ENCODE data around the gene PCDHGB5. TPM values are rescaled to one million over a fixed set of nuclear protein-coding genes. Genes with fewer than 3 reads are reported as not detected.

Gene PCDHGB5
- polyA plus RNA-seq, 1 of the 3 experiments (the other 2 are of a cell fraction): 0.15 TPM

GRCh38 chr5:141351591-141351990 is 46.2 kb upstream of the PCDHGB5 start:
- TF ChIP-seq USF1 (IDR thresholded peaks at IDR 0.05; ENCODE audit: borderline replicate concordance, low read depth) (no peak), RAD21 (IDR thresholded peaks at IDR 0.05; ENCODE audit: low read length) (no peak), JUND (IDR thresholded peaks at IDR 0.05) (no peak), FOXM1 (IDR thresholded peaks at IDR 0.05; ENCODE audit: low read depth) (no peak), FOXJ3 (CRISPR knock-in tag; IDR thresholded peaks at IDR 0.05) (no peak)

GRCh38 chr5:141354900-141355469 is 42.8 kb upstream of the PCDHGB5 start, which contains the start of gene PCDHGA4:
Gene PCDHGA4, plus strand, starts transcription at chr5:141355021. Its CDS starts 87 bp downstream, at chr5:141355108.
- Histone ChIP-seq H3K9ac (no peak within 1 kb of the TSS), H2AFZ (ENCODE audit: low read depth) (0 out of 2 replicates have a peak within 1 kb of the TSS, but pooled peaks have one; percentile 13), H3K4me3 (ENCODE audit: low read depth in 2 of 2, low read length in 1 of 2) (peak within 1 kb of the TSS in 1 of 2 experiments; percentile 28; a peak in 2 of 4 replicates), H3K36me3 (replicated peaks in 1 of 2; ENCODE audit: control insufficient read depth in 1 of 2, insufficient read depth in 2 of 2, low read length in 1 of 2) (no peaks in the 10 kb centered on the region), H3K9me2 (no peaks in the 10 kb centered on the region), H3K27me3 (ENCODE audit: insufficient read depth) (no peaks in the 10 kb centered on the region), H3K79me2 (ENCODE audit: insufficient read depth) (no peaks in the 10 kb centered on the region), H3K9me3 (no peaks in the 10 kb centered on the region; the same call in 1 of the 2 replicates), H3K4me2 (no peak within 1 kb of the TSS), H3K4me1 (ENCODE audit: control insufficient read depth in 1 of 2, insufficient read depth in 2 of 2, low read depth in 1 of 2, low read length in 1 of 2) (no peaks in the 10 kb centered on the region), H3K27ac (ENCODE audit: low read depth in 2 of 2, low read length in 1 of 2) (no peak within 1 kb of the TSS), H3F3A (replicated peaks; ENCODE audit: insufficient read depth) (no peaks in the 10 kb centered on the region), H4K20me1 (ENCODE audit: insufficient read depth) (no peaks in the 10 kb centered on the region)
- no peak for DNase-seq
- CTCF ChIA-PET: interaction anchor here (0.8 to 1.7 kb wide), 8 partner anchors 122 to 212 kb away, joined by 3 to 8 read pairs (median 4); partner anchors contain the start of gene PCDHB6
- TF ChIP-seq, protein P1, sequence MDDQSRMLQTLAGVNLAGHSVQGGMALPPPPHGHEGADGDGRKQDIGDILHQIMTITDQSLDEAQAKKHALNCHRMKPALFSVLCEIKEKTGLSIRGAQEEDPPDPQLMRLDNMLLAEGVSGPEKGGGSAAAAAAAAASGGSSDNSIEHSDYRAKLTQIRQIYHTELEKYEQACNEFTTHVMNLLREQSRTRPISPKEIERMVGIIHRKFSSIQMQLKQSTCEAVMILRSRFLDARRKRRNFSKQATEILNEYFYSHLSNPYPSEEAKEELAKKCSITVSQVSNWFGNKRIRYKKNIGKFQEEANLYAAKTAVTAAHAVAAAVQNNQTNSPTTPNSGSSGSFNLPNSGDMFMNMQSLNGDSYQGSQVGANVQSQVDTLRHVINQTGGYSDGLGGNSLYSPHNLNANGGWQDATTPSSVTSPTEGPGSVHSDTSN (IDR thresholded peaks at IDR 0.05): no peak
- TF ChIP-seq CTCF (IDR thresholded peaks at IDR 0.05): peak; percentile 59
- TF ChIP-seq, protein P2, sequence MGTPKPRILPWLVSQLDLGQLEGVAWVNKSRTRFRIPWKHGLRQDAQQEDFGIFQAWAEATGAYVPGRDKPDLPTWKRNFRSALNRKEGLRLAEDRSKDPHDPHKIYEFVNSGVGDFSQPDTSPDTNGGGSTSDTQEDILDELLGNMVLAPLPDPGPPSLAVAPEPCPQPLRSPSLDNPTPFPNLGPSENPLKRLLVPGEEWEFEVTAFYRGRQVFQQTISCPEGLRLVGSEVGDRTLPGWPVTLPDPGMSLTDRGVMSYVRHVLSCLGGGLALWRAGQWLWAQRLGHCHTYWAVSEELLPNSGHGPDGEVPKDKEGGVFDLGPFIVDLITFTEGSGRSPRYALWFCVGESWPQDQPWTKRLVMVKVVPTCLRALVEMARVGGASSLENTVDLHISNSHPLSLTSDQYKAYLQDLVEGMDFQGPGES (IDR thresholded peaks at IDR 0.05; ENCODE audit: low read depth, low read length): no peak
- TF ChIP-seq MEF2A (IDR thresholded peaks at IDR 0.05; ENCODE audit: borderline replicate concordance, low read depth): no peak
- no peak for TF ChIP-seq USF1 (IDR thresholded peaks at IDR 0.05; ENCODE audit: borderline replicate concordance, low read depth)
- TF ChIP-seq ELF1 (IDR thresholded peaks at IDR 0.05): no peak
- TF ChIP-seq MXI1 (IDR thresholded peaks at IDR 0.05; ENCODE audit: low read depth, low read length): no peak
- 0 out of 2 replicates have a peak, but pooled peaks have one; percentile 33 for TF ChIP-seq RAD21 (IDR thresholded peaks at IDR 0.05; ENCODE audit: low read length)
- TF ChIP-seq SMC3 (IDR thresholded peaks at IDR 0.05; ENCODE audit: low read depth, low read length): 0 out of 2 replicates have a peak, but pooled peaks have one; percentile 11
- no peak for TF ChIP-seq RCOR1 (IDR thresholded peaks at IDR 0.05; ENCODE audit: low read length)
- TF ChIP-seq USF2 (IDR thresholded peaks at IDR 0.05; ENCODE audit: borderline replicate concordance, low read depth, low read length): no peak
- no peak for TF ChIP-seq RXRA (IDR thresholded peaks at IDR 0.05; ENCODE audit: borderline replicate concordance, low read depth)
- TF ChIP-seq MAX (IDR thresholded peaks at IDR 0.05; ENCODE audit: low read depth): no peak
- no peak for TF ChIP-seq FOXM1 (IDR thresholded peaks at IDR 0.05; ENCODE audit: low read depth)
- no peak for TF ChIP-seq CHD2 (IDR thresholded peaks at IDR 0.05; ENCODE audit: low read length, partially characterized antibody)
- TF ChIP-seq RFX5 (IDR thresholded peaks at IDR 0.05; ENCODE audit: low read length): no peak
- POLR2A ChIA-PET: interaction anchor here (0.7 kb wide), 1 partner anchor 206 kb away, joined by 3 read pairs; no protein-coding TSS in a partner anchor
- WGBS (ENCODE audit: low lambda C conversion rate): 50% methylated on average over 23 of the region's 29 CpGs

More at GRCh38 chr5:141351591-141351990, 46.2 kb upstream of the PCDHGB5 start:
- DNase-seq: no peak
- Histone ChIP-seq H2AFZ (ENCODE audit: low read depth) (no peak overlapping the region), H3F3A (replicated peaks; ENCODE audit: insufficient read depth) (no peaks in the 10 kb centered on the region), H3K4me2 (no peak overlapping the region), H3K79me2 (ENCODE audit: insufficient read depth) (no peaks in the 10 kb centered on the region), H3K9me3 (no peaks in the 10 kb centered on the region; the same call in 1 of the 2 replicates), H4K20me1 (ENCODE audit: insufficient read depth) (no peaks in the 10 kb centered on the region), H3K9me2 (no peaks in the 10 kb centered on the region), H3K9ac (no peak overlapping the region), H3K4me3 (ENCODE audit: low read depth in 2 of 2, low read length in 1 of 2) (no peak overlapping the region; a peak in 1 of 4 replicates), H3K36me3 (replicated peaks in 1 of 2; ENCODE audit: control insufficient read depth in 1 of 2, insufficient read depth in 2 of 2, low read length in 1 of 2) (no peaks in the 10 kb centered on the region), H3K27ac (ENCODE audit: low read depth in 2 of 2, low read length in 1 of 2) (no peak overlapping the region), H3K27me3 (ENCODE audit: insufficient read depth) (no peaks in the 10 kb centered on the region), H3K4me1 (ENCODE audit: control insufficient read depth in 1 of 2, insufficient read depth in 2 of 2, low read depth in 1 of 2, low read length in 1 of 2) (no peaks in the 10 kb centered on the region)
- CTCF ChIA-PET: interaction anchor here (2.7 kb wide), 1 partner anchor 213 kb away, joined by 13 read pairs; no protein-coding TSS in a partner anchor
- POLR2A ChIA-PET: no interaction called here
- WGBS (ENCODE audit: low lambda C conversion rate): 91% methylated on average over 25 of the region's 36 CpGs

Data from SK-N-SH (cell line).